Right forelimb (tissue), 1 donor: ENCODE measurements around the gene FARP2.

ENCODE experiments used
- DNase-seq: peaks from one replicate; pipeline ENCODE4 v3.0.0-alpha.2; 2018

FARP2 gene

GRCh38 chr2:241461693-241462677, 105.9 kb downstream of the FARP2 start:
- no peak for DNase-seq

GRCh38 chr2:241463276-241464135, 107.4 kb downstream of the FARP2 start:
- DNase-seq, result no peak

GRCh38 chr2:241465543-241465942, 109.5 kb downstream of the FARP2 start:
- DNase-seq, result no peak

GRCh38 chr2:241466230-241466629, 110.1 kb downstream of the FARP2 start:
- DNase-seq, result no peak

- DNase-seq, result no peak
Measured at GRCh38 chr2:241467777-241468475, 111.8 kb downstream of the FARP2 start.

- DNase-seq, result no peak
Measured at GRCh38 chr2:241468476-241468781, 112.3 kb downstream of the FARP2 start.

- DNase-seq, result no peak
Measured at GRCh38 chr2:241469746-241470145, 113.7 kb downstream of the FARP2 start.

GRCh38 chr2:241473399-241473798, 117.3 kb downstream of the FARP2 start:
- no peak for DNase-seq

- DNase-seq, result no peak
Measured at GRCh38 chr2:241475267-241475666, 119.2 kb downstream of the FARP2 start.

- DNase-seq, result no peak
Measured at GRCh38 chr2:241478166-241478565, 122.1 kb downstream of the FARP2 start.

- DNase-seq, result no peak
Measured at GRCh38 chr2:241479026-241479898, 123.2 kb downstream of the FARP2 start.

- no peak for DNase-seq
Measured at GRCh38 chr2:241481687-241482086, 125.6 kb downstream of the FARP2 start.

- DNase-seq, result no peak
Measured at GRCh38 chr2:241482126-241482955, 126.3 kb downstream of the FARP2 start.

GRCh38 chr2:241483305-241483704, 127.2 kb downstream of the FARP2 start:
- DNase-seq, result no peak

GRCh38 chr2:241485172-241485911, 129.3 kb downstream of the FARP2 start:
- DNase-seq, result no peak

- no peak for DNase-seq
Measured at GRCh38 chr2:241489088-241489487, 133.0 kb downstream of the FARP2 start.

GRCh38 chr2:241489733-241490680, 133.9 kb downstream of the FARP2 start:
- DNase-seq, result no peak

GRCh38 chr2:241490825-241491506, 134.9 kb downstream of the FARP2 start:
- DNase-seq, result no peak
